GM23338 (cell line): ENCODE measurements around the gene TTF1. TPM values are rescaled to one million over a fixed set of nuclear protein-coding genes. Genes with fewer than 3 reads are reported as not detected.

ENCODE experiments used
- ATAC-seq: fragments of 200-7000 bp; cut with Tn5 transposase; 3 replicates; pipeline ENCODE4 v1.9.1; 2020
- DNase-seq: peaks from one replicate; pipeline ENCODE4 v3.0.0-alpha.2; 2015; ENCODE audit warnings: low spot score
- H2AFZ ChIP-seq: fragments of 200-600 bp; sonication (generic); 2 replicates; pipeline ENCODE4 v1.8.0; 2016; ENCODE audit warnings: antibody characterized with exemption, mild to moderate bottlenecking, moderate library complexity
- H3F3A ChIP-seq: fragments of 200-600 bp; sonication (generic); replicated peaks from 2 replicates; pipeline ENCODE4 v1.8.0; 2017; ENCODE audit warnings: antibody characterized with exemption, mixed run types, low read depth
- H3K27ac ChIP-seq: fragments of 200-600 bp; sonication (generic); 2 replicates; pipeline ENCODE4 v1.6.1; 2016; ENCODE audit warnings: low read depth
- H3K27me3 ChIP-seq: fragments of 200-600 bp; sonication (generic); 2 replicates; pipeline ENCODE4 v1.8.0; 2016; ENCODE audit warnings: mild to moderate bottlenecking, mixed run types, moderate library complexity; ENCODE audit not compliant: insufficient read depth
- H3K36me3 ChIP-seq: fragments of 200-600 bp; sonication (generic); 2 replicates; pipeline ENCODE4 v1.8.0; 2016; ENCODE audit warnings: mild to moderate bottlenecking; ENCODE audit not compliant: insufficient read depth
- H3K4me1 ChIP-seq: fragments of 200-600 bp; sonication (generic); 2 replicates; pipeline ENCODE4 v1.8.0; 2016; ENCODE audit warnings: mild to moderate bottlenecking, moderate library complexity; ENCODE audit not compliant: insufficient read depth
- H3K4me2 ChIP-seq: fragments of 200-600 bp; sonication (generic); 2 replicates; pipeline ENCODE4 v1.7.1; 2017; ENCODE audit warnings: mixed run types
- H3K4me3 ChIP-seq: fragments of 200-600 bp; sonication (generic); 2 replicates; pipeline ENCODE4 v1.6.1; 2016; ENCODE audit warnings: mixed run types
- H3K79me2 ChIP-seq: fragments of 200-600 bp; sonication (generic); replicated peaks from 2 replicates; pipeline ENCODE4 v1.8.0; 2017; ENCODE audit warnings: mild to moderate bottlenecking; ENCODE audit not compliant: insufficient read depth
- H3K9me2 ChIP-seq: fragments of 200-600 bp; sonication (generic); 2 replicates; pipeline ENCODE4 v1.8.0; 2017; ENCODE audit not compliant: insufficient read depth
- H4K20me1 ChIP-seq: fragments of 200-600 bp; sonication (generic); replicated peaks from 2 replicates; pipeline ENCODE4 v1.8.0; 2017; ENCODE audit warnings: mild to moderate bottlenecking; ENCODE audit not compliant: insufficient read depth
- H3K27ac Mint-ChIP-seq: 2 replicates; pipeline ENCODE4 v1.8.0; 2020; ENCODE audit warnings: inconsistent platforms, mild to moderate bottlenecking, moderate library complexity, mixed read lengths
- H3K27me3 Mint-ChIP-seq: 3 replicates; pipeline ENCODE4 v1.8.0; 2022; ENCODE audit warnings: low read depth, mild to moderate bottlenecking, moderate library complexity, mixed read lengths, inconsistent platforms; ENCODE audit not compliant: insufficient read depth, poor library complexity
- H3K36me3 Mint-ChIP-seq: 3 replicates; pipeline ENCODE4 v1.8.0; 2021; ENCODE audit warnings: low read depth, mild to moderate bottlenecking, inconsistent platforms, moderate library complexity, mixed read lengths
- H3K4me1 Mint-ChIP-seq: 3 replicates; pipeline ENCODE4 v1.8.0; 2020; ENCODE audit warnings: mild to moderate bottlenecking, inconsistent platforms, mixed read lengths
- H3K4me3 Mint-ChIP-seq: 3 replicates; pipeline ENCODE4 v1.8.0; 2021; ENCODE audit warnings: moderate library complexity, mild to moderate bottlenecking, inconsistent platforms, mixed read lengths
- H3K9me3 Mint-ChIP-seq: 3 replicates; pipeline ENCODE4 v1.8.0; 2020; ENCODE audit warnings: moderate library complexity, mild to moderate bottlenecking, inconsistent platforms, mixed read lengths
- CREB1 ChIP-seq: fragments of 250-450 bp; sonication (Bioruptor Pico); IDR thresholded peaks from 2 replicates; pipeline ENCODE4 v1.5.0; 2020; ENCODE audit warnings: low read depth, mild to moderate bottlenecking, moderate library complexity
- CTCF ChIP-seq, 2 experiments: fragments of 200-600 bp in 1 of 2; sonication (generic) in 1 of 2; conservative IDR thresholded peaks; 2 replicates each; pipeline versions ENCODE4 v1.5.1 to v1.6.1; 2016 to 2017; ENCODE audit warnings: antibody characterized with exemption in 2 of 2, low read depth in 2 of 2, mild to moderate bottlenecking in 2 of 2, moderate library complexity in 1 of 2
- ETS1 ChIP-seq: IDR thresholded peaks from 2 replicates; pipeline ENCODE4 v1.6.1; 2016; ENCODE audit warnings: antibody characterized with exemption
- EZH2 ChIP-seq: fragments of 200-600 bp; sonication (generic); IDR thresholded peaks from one replicate; pipeline ENCODE4 v1.8.0; 2017; ENCODE audit warnings: antibody characterized with exemption, mild to moderate bottlenecking, low read depth; ENCODE audit not compliant: unreplicated experiment
- EZH2phosphoT487 ChIP-seq: fragments of 200-600 bp; sonication (generic); IDR thresholded peaks from one replicate; pipeline ENCODE4 v1.8.1; 2018; ENCODE audit warnings: antibody characterized with exemption; ENCODE audit not compliant: unreplicated experiment
- NANOG ChIP-seq: IDR thresholded peaks from 2 replicates; pipeline ENCODE4 v1.6.1; 2016; ENCODE audit warnings: antibody characterized with exemption, borderline replicate concordance
- POLR2AphosphoS5 ChIP-seq: IDR thresholded peaks from 2 replicates; pipeline ENCODE4 v1.6.1; 2016; ENCODE audit warnings: antibody characterized with exemption, low read depth
- REST ChIP-seq: IDR thresholded peaks from one replicate; pipeline ENCODE4 v1.6.1; 2018; ENCODE audit warnings: antibody characterized with exemption; ENCODE audit not compliant: unreplicated experiment
- STAT1 ChIP-seq: IDR thresholded peaks from one replicate; pipeline ENCODE4 v1.6.1; 2016; ENCODE audit warnings: antibody characterized with exemption; ENCODE audit not compliant: unreplicated experiment
- ZNF114 ChIP-seq: fragments of 250-450 bp; sonication (Bioruptor Pico); IDR thresholded peaks from 2 replicates; pipeline ENCODE4 v1.5.0; 2020; ENCODE audit warnings: mild to moderate bottlenecking, moderate library complexity
- ZNF331 ChIP-seq: fragments of 250-450 bp; sonication (Bioruptor Pico); IDR thresholded peaks from 2 replicates; pipeline ENCODE4 v1.5.0; 2020; ENCODE audit warnings: low read depth, mild to moderate bottlenecking, moderate library complexity
- ZNF462 ChIP-seq: fragments of 250-450 bp; sonication (Bioruptor Pico); IDR thresholded peaks from 2 replicates; pipeline ENCODE4 v1.5.0; 2020; ENCODE audit warnings: mild to moderate bottlenecking, moderate library complexity
- polyA plus RNA-seq: library from polyadenylated mRNA; unstranded; fragments of >200 nt; fragmentation: Nextera tagmentation; extraction: Ambion mirVana; gene quantifications from 2 replicates; pipeline ENCODE4 v1.2.1, GENCODE V29; 2016
- total RNA-seq: library from RNA; depleted of rRNA; stranded (reverse); fragments of >200 nt; shearing (Covaris generic); gene quantifications from 2 replicates; pipeline ENCODE4 v1.2.3, GENCODE V29; 2014

TTF1 gene
- total and polyA plus RNA-seq, 2 experiments from 2014 or later, result 14.9 to 25.0 TPM

GRCh38 chr9:132369421-132369820, 37.2 kb downstream of the TTF1 start (continued):
- TF ChIP-seq CTCF (conservative IDR thresholded peaks at IDR 0.05; ENCODE audit: low read depth in 2 of 2) (no peak), POLR2AphosphoS5 (no peak), ZNF114 (CRISPR knock-in tag) (no peak), ZNF331 (no peak), CREB1 (CRISPR knock-in tag) (no peak), STAT1 (no peak), NANOG (no peak), REST (no peak), EZH2 (no peak), ETS1 (no peak)

GRCh38 chr9:132367613-132368313, 38.9 kb downstream of the TTF1 start:
- no peaks in the 10 kb centered on the region for H4K20me1 ChIP-seq
- Mint-ChIP-seq H3K27ac (no peak overlapping the region), H3K27me3 (peaks cover 7% of the 10 kb centered on the region), H3K9me3 (no peaks in the 10 kb centered on the region), H3K4me1 (peaks cover 3% of the 10 kb centered on the region; the same call in 2 of the 3 replicates), H3K36me3 (no peaks in the 10 kb centered on the region), H3K4me3 (no peak overlapping the region)
- no peaks in the 10 kb centered on the region for H3K36me3 ChIP-seq
- H3K9me2 ChIP-seq, result no peaks in the 10 kb centered on the region
- H3K4me3 ChIP-seq, result no peak overlapping the region
- H3K27ac ChIP-seq, result no peak overlapping the region
- ATAC-seq (no peak), DNase-seq (no peak)
- H3K4me2 ChIP-seq, result no peak overlapping the region
- H3K79me2 ChIP-seq, result no peaks in the 10 kb centered on the region
- no peaks in the 10 kb centered on the region for H3K4me1 ChIP-seq
- peak overlapping the region; percentile 47; the same call in 1 of the 2 replicates for H2AFZ ChIP-seq
- no peaks in the 10 kb centered on the region for H3F3A ChIP-seq
- no peaks in the 10 kb centered on the region for H3K27me3 ChIP-seq
- no peak for TF ChIP-seq EZH2
- no peak for TF ChIP-seq ZNF114 (CRISPR knock-in tag)
- no peak for TF ChIP-seq STAT1
- TF ChIP-seq EZH2phosphoT487, result no peak
- TF ChIP-seq NANOG, result no peak
- no peak for TF ChIP-seq ZNF462 (CRISPR knock-in tag)
